OCI-LY3 (cell line): ENCODE results near the gene SRL.

Experiments used
- CTCF ChIP-seq: fragments of 200-600, 300-600 bp; sonication (generic); IDR thresholded peaks from 2 replicates; pipeline ENCODE4 v1.5.1; 2014; ENCODE audit warnings: antibody characterized with exemption, low read length, low read depth
- EZH2phosphoT487 ChIP-seq: fragments of 200-600 bp; shearing (Covaris generic); IDR thresholded peaks from 2 replicates; pipeline ENCODE4 v1.6.1; 2018; ENCODE audit warnings: antibody characterized with exemption, mixed run types, low read depth

GRCh38 chr16:4213737-4214136 lies 28.1 kb downstream of the SRL start:
- TF ChIP-seq CTCF (no peak), EZH2phosphoT487 (no peak)
